HepG2 (cell line): ENCODE measurements around the gene SIGLEC9. TPM values are rescaled to one million over a fixed set of nuclear protein-coding genes. Genes with fewer than 3 reads are reported as not detected.
"Not testable (repeated sequence)": the region's sequence is repeated elsewhere in the genome, so short reads cannot be mapped to it uniquely, and the experiment has no call there.

ENCODE experiments used
- ATAC-seq: fragments of 200-7000 bp; cut with Tn5 transposase; 3 replicates; pipeline ENCODE4 v1.9.1; 2020; ENCODE audit warnings: mild to moderate bottlenecking, moderate library complexity
- BruUV-seq: library from RNA; stranded (reverse); fragments of 400-500 nt; replicated peaks from 2 replicates; lab custom pipeline; 2021; lab: Mats Ljungman, UMichigan
- CTCF ChIA-PET: fragments of 300-600 bp; formaldehyde crosslinking; extraction: SDS; loops from one replicate; lab custom pipeline; 2021; ENCODE audit warnings: low total read pairs, inconsistent platforms, low intra/inter-chr PET ratio; lab: Yijun Ruan, JAX
- POLR2A ChIA-PET: fragments of 350-600 bp; sonication (Branson Sonifier 250); formaldehyde crosslinking; loops from one replicate; lab custom pipeline; 2020; ENCODE audit warnings: antibody characterized with exemption, inconsistent platforms; lab: Yijun Ruan, JAX
- DNase-seq: peaks from one replicate; pipeline ENCODE4 v3.0.0-alpha.2; 2015; ENCODE audit warnings: low spot score
- FAIRE-seq: peaks from 3 replicates; lab custom pipeline; 2011; peaks lifted over from hg19 to GRCh38; lab: Jason Lieb, UNC
- H2AFZ ChIP-seq: one replicate; pipeline ENCODE4 v1.6.1; 2011; ENCODE audit warnings: low read length, inconsistent platforms
- H3K27ac ChIP-seq: fragments of 300-600 bp; 3 replicates; pipeline ENCODE4 v1.8.0; 2011; ENCODE audit warnings: mixed run types, mild to moderate bottlenecking, mixed read lengths, low read length, inconsistent platforms; ENCODE audit not compliant: insufficient read depth; ENCODE audit errors: extremely low read length
- H3K27me3 ChIP-seq, 2 experiments: fragments of 200-600 bp in 1 of 2; 2 replicates in 1 of 2; 3 replicates in 1 of 2; pipeline versions ENCODE4 v1.6.0 to v1.8.0; 2011; ENCODE audit warnings: low read length in 2 of 2, mild to moderate bottlenecking in 2 of 2, moderate library complexity in 2 of 2, inconsistent platforms in 1 of 2; ENCODE audit not compliant: insufficient read depth in 2 of 2, control insufficient read depth in 1 of 2
- H3K36me3 ChIP-seq, 2 experiments: fragments of 200-600 bp in 1 of 2; replicated peaks in 1 of 2; 2 replicates in 1 of 2; 3 replicates in 1 of 2; pipeline versions ENCODE4 v1.5.1 to v1.8.0; 2011; ENCODE audit warnings: low read length in 2 of 2, inconsistent platforms in 1 of 2; ENCODE audit not compliant: insufficient read depth in 2 of 2, control insufficient read depth in 1 of 2
- H3K4me1 ChIP-seq: 2 replicates; pipeline ENCODE4 v1.5.1; 2012; ENCODE audit warnings: low read length, inconsistent platforms; ENCODE audit not compliant: insufficient read depth
- H3K4me2 ChIP-seq: 2 replicates; pipeline ENCODE4 v1.6.0; 2011; ENCODE audit warnings: low read depth, low read length, inconsistent platforms
- H3K4me3 ChIP-seq, 3 experiments: fragments of 200-600 bp in 1 of 3; sonication (generic), shearing (Covaris generic) in 1 of 3; replicated peaks in 1 of 3; 2 replicates each; pipeline ENCODE4 v1.5.1; 2011 to 2016; ENCODE audit warnings: low read length in 3 of 3, inconsistent platforms in 2 of 3, low read depth in 2 of 3, mild to moderate bottlenecking in 2 of 3, control low read depth in 1 of 3, mixed read lengths in 1 of 3; ENCODE audit not compliant: insufficient read depth in 1 of 3
- H3K79me2 ChIP-seq: one replicate; pipeline ENCODE4 v1.6.1; 2011; ENCODE audit warnings: low read length, inconsistent platforms; ENCODE audit not compliant: insufficient read depth
- H3K9ac ChIP-seq: 2 replicates; pipeline ENCODE4 v1.6.0; 2011; ENCODE audit warnings: mild to moderate bottlenecking, low read depth, low read length, inconsistent platforms; ENCODE audit not compliant: insufficient read depth
- H3K9me3 ChIP-seq: 2 replicates; pipeline ENCODE4 v1.5.1; 2012; ENCODE audit warnings: mild to moderate bottlenecking, low read length
- H4K20me1 ChIP-seq: 2 replicates; pipeline ENCODE4 v1.6.0; 2011; ENCODE audit warnings: inconsistent platforms, mild to moderate bottlenecking, low read length, moderate library complexity; ENCODE audit not compliant: insufficient read depth
- CBX1 ChIP-seq: IDR thresholded peaks from one replicate; pipeline ENCODE4 v1.6.1; 2016; ENCODE audit warnings: antibody characterized with exemption, low read depth
- HOXA3 ChIP-seq: sonication (generic); formaldehyde crosslinking; IDR thresholded peaks from 2 replicates; pipeline ENCODE4 v1.5.0; 2020; ENCODE audit warnings: missing genetic modification reagents
- MBNL3 ChIP-seq: fragments of 250-450 bp; sonication (Bioruptor Pico); conservative IDR thresholded peaks from 2 replicates; pipeline ENCODE4 v1.8.0; 2022; ENCODE audit warnings: mild to moderate bottlenecking, inconsistent platforms
- NFE2L1 ChIP-seq: sonication (generic); formaldehyde crosslinking; IDR thresholded peaks from 2 replicates; pipeline ENCODE4 v1.4.0; 2020; ENCODE audit warnings: missing genetic modification reagents, mild to moderate bottlenecking, borderline replicate concordance
- PHF5A ChIP-seq: IDR thresholded peaks from one replicate; pipeline ENCODE4 v1.6.1; 2018; ENCODE audit warnings: low read depth, missing genetic modification reagents; ENCODE audit not compliant: unreplicated experiment
- RAD21 ChIP-seq: fragments of 450-650 bp; formaldehyde crosslinking; IDR thresholded peaks from 2 replicates; pipeline ENCODE4 v1.5.0; 2020; ENCODE audit warnings: mild to moderate bottlenecking
- RCOR2 ChIP-seq: IDR thresholded peaks from 2 replicates; pipeline ENCODE4 v1.6.1; 2016; ENCODE audit warnings: missing biosample characterization, missing genetic modification reagents
- SMC3 ChIP-seq: IDR thresholded peaks from 2 replicates; pipeline ENCODE4 v1.6.1; 2011; ENCODE audit warnings: low read length, improper control_type of control experiment
- STAG1 ChIP-seq: sonication (generic); formaldehyde crosslinking; IDR thresholded peaks from 2 replicates; pipeline ENCODE4 v1.4.0; 2020; ENCODE audit warnings: missing genetic modification reagents
- TGIF2 ChIP-seq: IDR thresholded peaks from 2 replicates; pipeline ENCODE4 v1.6.1; 2016; ENCODE audit warnings: control low read depth, missing compliant biosample characterization
- ZBTB3 ChIP-seq: sonication (generic); formaldehyde crosslinking; IDR thresholded peaks from 2 replicates; pipeline ENCODE4 v1.4.0; 2020; ENCODE audit warnings: low read depth, mild to moderate bottlenecking, moderate library complexity, missing genetic modification reagents, borderline replicate concordance
- ZNF101 ChIP-seq: sonication (generic); formaldehyde crosslinking; IDR thresholded peaks from 2 replicates; pipeline ENCODE4 v1.4.0; 2020; ENCODE audit warnings: mild to moderate bottlenecking, low read depth, missing genetic modification reagents, borderline replicate concordance
- ZNF484 ChIP-seq: sonication (generic); formaldehyde crosslinking; IDR thresholded peaks from 2 replicates; pipeline ENCODE4 v1.5.1; 2020; ENCODE audit warnings: mild to moderate bottlenecking, low read depth, missing genetic modification reagents, borderline replicate concordance
- ZNF724P ChIP-seq: sonication (generic); formaldehyde crosslinking; IDR thresholded peaks from 2 replicates; pipeline ENCODE4 v1.8.0; 2022; ENCODE audit warnings: missing genetic modification reagents, borderline replicate concordance
- ZNF792 ChIP-seq: IDR thresholded peaks from 2 replicates; pipeline ENCODE4 v1.6.1; 2016
- whole genome bisulfite sequencing: methylation state at CpG from one replicate; pipeline ENCODE4 v1.1.6; 2017; ENCODE audit warnings: low lambda C conversion rate; 5-methylcytosine and 5-hydroxymethylcytosine counted together
- in situ Hi-C: cut with HindIII; loops from 2 replicates; pipeline ENCODE4 v1.10.0; 2017; ENCODE audit warnings: low pct_unique_long_range_greater_than_20kb; ENCODE audit not compliant: extremely low pct_ligation_motif_present
- intact Hi-C: fragments of 100-400 bp; cut with micrococcal nuclease; formaldehyde crosslinking; loops from one replicate; pipeline ENCODE4 v1.10.0; 2022; ENCODE audit not compliant: unreplicated experiment
- polyA plus RNA-seq, 8 experiments: library from polyadenylated mRNA; depleted of rRNA in 3 of 8; stranded (reverse) in 7 of 8; unstranded in 1 of 8; fragments of >200 nt; fragmentation: Illumina TruSeq in 4 of 8; extraction: Trizol in 4 of 8; gene quantifications; 2 replicates each; pipeline versions ENCODE4 v1.2.1 to v1.2.3, GENCODE V29; 2011 to 2016; ENCODE audit warnings: low read depth in 4 of 8, missing spikeins in 1 of 8, mixed read lengths in 1 of 8; ENCODE audit not compliant: insufficient read depth in 1 of 8
- total RNA-seq, 5 experiments: library from RNA; depleted of rRNA; stranded (reverse); fragments of >200 nt; fragmentation: Illumina TruSeq; extraction: Trizol; gene quantifications; 2 replicates each; pipeline ENCODE4 v1.2.3, GENCODE V29; 2016; ENCODE audit warnings: low read depth in 1 of 5
- TF ChIP-seq, protein P1 (sequence below): sonication (generic); formaldehyde crosslinking; IDR thresholded peaks from 2 replicates; pipeline ENCODE4 v1.5.0; 2020; ENCODE audit warnings: mild to moderate bottlenecking, missing genetic modification reagents, moderate library complexity
- TF ChIP-seq, protein P2 (sequence below): sonication (generic); formaldehyde crosslinking; IDR thresholded peaks from 2 replicates; pipeline ENCODE4 v1.4.0; 2020; ENCODE audit warnings: missing genetic modification reagents

Gene SIGLEC9
- total and polyA plus RNA-seq, 2 of the 13 experiments (the other 11 are each of a cell fraction or from before 2014, with no cell fraction given): not detected

DNA sequence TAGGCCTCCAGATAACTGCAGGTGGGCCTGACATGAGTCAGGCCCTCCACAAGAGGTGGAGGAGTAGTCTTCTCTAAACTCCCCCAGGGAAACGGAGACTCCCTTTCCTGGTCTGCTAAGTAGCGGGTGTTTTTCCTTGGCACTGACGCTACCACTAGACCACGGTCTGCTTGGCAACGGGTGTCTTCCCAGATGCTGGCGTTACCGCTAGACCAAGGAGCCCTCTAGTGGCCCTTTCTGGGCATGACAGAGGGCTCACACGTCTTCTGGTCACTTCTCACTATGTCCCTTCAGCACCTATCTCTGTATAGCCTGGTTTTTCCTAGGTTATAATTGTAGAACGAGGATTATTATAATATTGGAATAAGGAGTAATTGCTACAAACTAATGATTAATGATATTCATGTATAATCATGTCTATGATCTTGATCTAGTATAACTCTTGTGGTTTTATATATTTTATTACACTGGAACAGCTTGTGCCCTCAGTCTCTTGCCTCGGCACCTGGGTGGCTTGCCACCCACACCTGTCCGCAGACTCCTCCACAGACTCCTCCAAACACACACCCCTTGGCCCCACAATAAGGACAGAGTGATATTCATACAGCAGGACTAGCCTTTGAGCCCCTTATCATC is 44.7 kb downstream of the SIGLEC9 start:
- BruUV-seq, H3K4me2 ChIP-seq, ATAC-seq, H3K27me3 ChIP-seq, H3K4me1 ChIP-seq, H3K4me3 ChIP-seq, FAIRE-seq, H3K79me2 ChIP-seq, H2AFZ ChIP-seq, POLR2A ChIA-PET, in situ Hi-C loops, H3K27ac ChIP-seq, H3K9ac ChIP-seq, H4K20me1 ChIP-seq, H3K36me3 ChIP-seq, H3K9me3 ChIP-seq, intact Hi-C loops: not testable (repeated sequence)
- WGBS: 4% methylated on average over 10 of the region's 11 CpGs
- TF ChIP-seq RAD21 (CRISPR knock-in tag) (0 out of 2 replicates have a peak, but pooled peaks have one; percentile 13), STAG1 (CRISPR knock-in tag) (peak; percentile 55), SMC3 (peak; percentile 3; the same call in 1 of the 2 replicates)
- TF ChIP-seq, protein P1, sequence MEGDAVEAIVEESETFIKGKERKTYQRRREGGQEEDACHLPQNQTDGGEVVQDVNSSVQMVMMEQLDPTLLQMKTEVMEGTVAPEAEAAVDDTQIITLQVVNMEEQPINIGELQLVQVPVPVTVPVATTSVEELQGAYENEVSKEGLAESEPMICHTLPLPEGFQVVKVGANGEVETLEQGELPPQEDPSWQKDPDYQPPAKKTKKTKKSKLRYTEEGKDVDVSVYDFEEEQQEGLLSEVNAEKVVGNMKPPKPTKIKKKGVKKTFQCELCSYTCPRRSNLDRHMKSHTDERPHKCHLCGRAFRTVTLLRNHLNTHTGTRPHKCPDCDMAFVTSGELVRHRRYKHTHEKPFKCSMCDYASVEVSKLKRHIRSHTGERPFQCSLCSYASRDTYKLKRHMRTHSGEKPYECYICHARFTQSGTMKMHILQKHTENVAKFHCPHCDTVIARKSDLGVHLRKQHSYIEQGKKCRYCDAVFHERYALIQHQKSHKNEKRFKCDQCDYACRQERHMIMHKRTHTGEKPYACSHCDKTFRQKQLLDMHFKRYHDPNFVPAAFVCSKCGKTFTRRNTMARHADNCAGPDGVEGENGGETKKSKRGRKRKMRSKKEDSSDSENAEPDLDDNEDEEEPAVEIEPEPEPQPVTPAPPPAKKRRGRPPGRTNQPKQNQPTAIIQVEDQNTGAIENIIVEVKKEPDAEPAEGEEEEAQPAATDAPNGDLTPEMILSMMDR: peak; percentile 79
- DNase-seq: peak; percentile 35
- CTCF ChIA-PET: interaction anchor here (1.7 kb wide), 1 partner anchor 11 kb away, joined by 6 read pairs; no protein-coding TSS in a partner anchor

DNA sequence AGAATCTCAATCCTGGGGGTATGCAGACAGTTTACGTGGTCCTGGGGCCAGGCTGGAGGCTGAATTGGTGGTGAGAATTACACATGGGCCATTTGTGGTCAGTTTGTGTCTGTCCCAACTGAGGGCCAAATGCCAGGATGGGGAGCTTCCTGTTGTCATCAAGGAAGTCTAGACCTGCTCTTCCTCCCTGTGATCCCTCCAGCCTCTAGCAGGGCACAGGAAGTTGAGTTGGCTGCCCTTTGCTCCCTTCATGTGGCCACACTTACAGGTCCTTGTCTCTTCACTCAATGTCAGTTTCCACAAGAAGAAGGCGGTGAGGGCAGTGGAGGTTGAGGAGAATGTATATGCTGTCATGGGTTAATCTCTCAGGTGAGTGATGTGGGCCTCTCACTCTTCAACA is 47.5 kb downstream of the SIGLEC9 start:
- Histone ChIP-seq H3K36me3 (no peaks in the 10 kb centered on the region), H3K79me2 (no peaks in the 10 kb centered on the region), H3K27ac (no peak overlapping the region), H3K4me3 (no peak overlapping the region), H3K27me3 (peaks cover 2 to 6% of the 10 kb centered on the region in 2 experiments; a peak in 3 of 5 replicates), H3K4me1 (no peaks in the 10 kb centered on the region), H4K20me1 (no peaks in the 10 kb centered on the region), H3K9ac (no peak overlapping the region), H3K9me3 (no peaks in the 10 kb centered on the region), H3K4me2 (no peak overlapping the region), H2AFZ (no peak overlapping the region)
- intact Hi-C loops (no loop called here), in situ Hi-C loops (no loop called here)
- WGBS: 36% methylated on average over 2 of the region's 2 CpGs
- DNase-seq (no peak), ATAC-seq (no peak), FAIRE-seq (no peak)
- CTCF ChIA-PET: no interaction called here
- no TSS peak for BruUV-seq
- POLR2A ChIA-PET: no interaction called here
- TF ChIP-seq ZNF792 (CRISPR knock-in tag) (no peak), ZBTB3 (CRISPR knock-in tag) (no peak), NFE2L1 (CRISPR knock-in tag) (no peak), RCOR2 (CRISPR knock-in tag) (no peak), CBX1 (no peak), PHF5A (CRISPR knock-in tag) (no peak), ZNF724P (CRISPR knock-in tag) (no peak), TGIF2 (CRISPR knock-in tag) (no peak), ZNF484 (no peak), HOXA3 (CRISPR knock-in tag) (no peak), MBNL3 (CRISPR knock-in tag) (no peak), ZNF101 (no peak)
- TF ChIP-seq, protein P2, sequence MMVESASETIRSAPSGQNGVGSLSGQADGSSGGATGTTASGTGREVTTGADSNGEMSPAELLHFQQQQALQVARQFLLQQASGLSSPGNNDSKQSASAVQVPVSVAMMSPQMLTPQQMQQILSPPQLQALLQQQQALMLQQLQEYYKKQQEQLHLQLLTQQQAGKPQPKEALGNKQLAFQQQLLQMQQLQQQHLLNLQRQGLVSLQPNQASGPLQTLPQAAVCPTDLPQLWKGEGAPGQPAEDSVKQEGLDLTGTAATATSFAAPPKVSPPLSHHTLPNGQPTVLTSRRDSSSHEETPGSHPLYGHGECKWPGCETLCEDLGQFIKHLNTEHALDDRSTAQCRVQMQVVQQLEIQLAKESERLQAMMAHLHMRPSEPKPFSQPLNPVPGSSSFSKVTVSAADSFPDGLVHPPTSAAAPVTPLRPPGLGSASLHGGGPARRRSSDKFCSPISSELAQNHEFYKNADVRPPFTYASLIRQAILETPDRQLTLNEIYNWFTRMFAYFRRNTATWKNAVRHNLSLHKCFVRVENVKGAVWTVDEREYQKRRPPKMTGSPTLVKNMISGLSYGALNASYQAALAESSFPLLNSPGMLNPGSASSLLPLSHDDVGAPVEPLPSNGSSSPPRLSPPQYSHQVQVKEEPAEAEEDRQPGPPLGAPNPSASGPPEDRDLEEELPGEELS (CRISPR knock-in tag): no peak
